GM21515 (cell line): Measurements from ENCODE around the gene SAFB2.

Source experiments
- ATAC-seq: cut with Tn5 transposase; IDR thresholded peaks from one replicate; pipeline ENCODE4 v1.9.1; 2021; ENCODE audit not compliant: unreplicated experiment

SAFB2 gene

GRCh38 chr19:5635427-5635826, 12.9 kb upstream of the SAFB2 start:
- ATAC-seq: no peak

- ATAC-seq: no peak
Observed at GRCh38 chr19:5632657-5633056, 10.1 kb upstream of the SAFB2 start.

DNA sequence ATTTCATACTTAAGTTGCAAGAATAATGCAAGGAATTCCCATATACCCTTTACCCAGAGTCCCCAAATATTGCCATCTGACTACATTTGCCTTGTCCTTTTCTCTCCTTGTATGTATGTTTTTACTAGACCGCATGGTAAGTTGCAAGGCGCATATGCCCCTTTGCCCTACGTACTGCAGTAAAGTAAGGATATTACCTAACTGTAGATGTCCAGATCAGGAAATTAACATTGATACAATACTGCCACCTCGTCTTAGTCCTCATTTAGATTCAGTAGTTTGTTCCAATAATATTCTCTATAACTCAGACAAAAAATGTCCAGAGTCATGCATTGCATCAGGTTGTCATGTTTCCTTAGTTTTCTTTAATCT, 9.7 kb upstream of the SAFB2 start:
- no peak for ATAC-seq

GRCh38 chr19:5631567-5632240, 9.1 kb upstream of the SAFB2 start:
- no peak for ATAC-seq

- ATAC-seq: no peak
Observed at GRCh38 chr19:5628919-5629481, 6.4 kb upstream of the SAFB2 start.

GRCh38 chr19:5628461-5628860, 5.9 kb upstream of the SAFB2 start:
- no peak for ATAC-seq

GRCh38 chr19:5627395-5627904, 4.9 kb upstream of the SAFB2 start:
- ATAC-seq: no peak

DNA sequence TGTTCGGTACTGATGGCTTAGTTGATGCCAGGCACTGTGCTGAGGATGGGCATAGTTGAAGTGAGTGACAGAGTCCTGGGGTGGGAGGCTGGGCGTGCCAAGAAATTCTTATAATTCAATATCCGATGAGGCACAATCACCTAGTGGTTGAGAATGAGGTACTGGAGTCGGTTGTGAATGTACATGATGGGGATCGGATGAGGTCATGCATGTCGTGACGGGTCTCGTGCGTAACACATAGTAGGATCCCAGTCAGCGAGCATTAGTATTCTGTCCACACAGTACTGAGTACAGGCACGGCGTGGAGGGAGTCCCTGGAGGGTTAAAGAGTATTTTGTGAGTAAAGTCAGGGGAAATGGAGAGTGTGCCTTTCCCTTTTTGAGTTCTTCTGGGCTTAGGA, 3.1 kb upstream of the SAFB2 start:
- ATAC-seq: no peak

- no peak for ATAC-seq
Observed at GRCh38 chr19:5624741-5625278, 2.2 kb upstream of the SAFB2 start.

DNA sequence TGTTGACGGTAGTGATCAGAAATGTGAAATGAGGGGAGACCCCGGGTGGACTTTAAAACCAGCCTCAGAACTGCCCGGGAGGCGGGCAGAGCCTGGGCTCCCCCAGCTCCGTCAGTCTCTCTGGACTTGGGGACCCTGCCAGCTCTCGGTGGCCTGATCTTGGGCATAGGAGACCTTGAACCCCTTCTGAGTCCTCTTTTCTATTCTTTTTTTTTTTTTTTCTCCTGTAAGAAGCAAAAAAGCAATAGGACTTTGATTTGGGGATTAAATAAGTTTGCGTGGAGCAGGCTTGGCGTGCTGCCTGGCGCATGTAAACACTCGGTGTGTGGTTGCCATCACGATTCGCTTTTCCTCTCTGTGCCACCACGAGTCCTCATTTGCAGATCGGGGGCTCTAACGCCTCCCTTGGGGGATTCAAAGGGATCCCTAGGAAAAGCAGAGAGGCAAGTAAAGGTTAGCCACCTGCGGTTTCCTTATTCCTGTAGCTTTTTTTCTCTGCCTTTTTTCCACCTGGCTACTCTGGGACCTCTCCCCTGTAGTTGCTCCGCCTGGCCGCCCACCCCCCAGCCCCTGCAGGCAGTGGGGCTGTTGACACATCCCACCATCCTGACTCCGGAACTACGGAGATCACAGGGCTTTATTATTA, 1.6 kb upstream of the SAFB2 start:
- ATAC-seq: no peak

DNA sequence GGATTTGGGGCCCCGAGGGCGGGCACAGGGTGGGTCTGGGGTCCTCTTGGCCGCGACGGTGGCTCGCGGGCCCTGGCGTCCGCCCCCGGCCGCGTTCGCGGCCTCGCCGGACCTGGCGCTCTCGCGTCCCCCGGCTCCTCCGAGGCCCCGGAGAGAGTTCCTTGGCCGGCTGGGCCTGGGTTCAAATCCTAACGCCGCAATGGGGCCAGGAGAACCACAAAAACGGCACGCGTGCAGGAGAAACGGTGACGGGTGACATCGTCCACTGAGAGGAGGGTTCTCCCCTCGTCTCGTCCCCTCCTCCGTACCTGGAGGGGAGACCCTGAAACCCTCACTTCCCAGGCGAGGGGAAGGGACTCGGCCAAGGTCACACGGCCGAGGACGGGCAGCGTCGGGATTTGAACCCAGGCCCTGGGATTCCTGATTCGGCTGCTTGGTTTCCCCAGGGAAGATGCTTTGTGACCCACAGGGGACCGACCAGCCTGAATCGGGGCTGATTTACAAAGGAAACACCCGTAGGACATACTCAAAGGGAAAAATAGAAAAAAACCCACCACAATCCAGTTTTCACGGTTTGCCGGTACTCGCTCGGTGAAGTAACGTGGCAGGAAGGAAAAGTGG, 931 bp upstream of the SAFB2 start:
- peak; percentile 1 for ATAC-seq

DNA sequence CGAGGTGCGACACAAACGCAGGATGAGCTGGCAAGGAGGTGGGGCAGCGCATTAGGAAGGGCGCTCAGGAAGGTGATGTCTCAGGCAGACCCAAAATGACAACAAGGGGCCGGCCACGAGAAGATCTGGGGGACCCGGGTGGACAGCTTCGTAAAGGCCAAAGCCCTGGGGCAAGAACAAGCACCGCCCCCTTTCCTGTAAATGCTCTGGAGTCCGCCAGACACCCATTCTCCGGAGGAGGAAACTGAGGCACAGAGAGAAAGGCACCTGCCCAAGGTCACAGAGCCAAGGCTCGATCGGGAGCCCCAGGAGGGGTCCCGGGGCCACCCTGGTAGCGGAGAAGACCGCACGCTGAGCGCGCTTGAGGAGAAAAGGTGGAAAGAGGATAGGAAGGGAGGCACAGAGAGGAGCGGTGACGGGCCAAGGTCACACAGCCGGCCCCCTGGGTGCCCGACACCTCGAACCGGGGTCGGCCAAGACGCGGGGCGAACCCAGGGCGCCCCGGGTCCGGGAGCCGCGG, 571 bp downstream of the SAFB2 start:
- ATAC-seq: no peak

- ATAC-seq: no peak
Observed at GRCh38 chr19:5621311-5621944, 1.1 kb downstream of the SAFB2 start.

- no peak for ATAC-seq
Observed at GRCh38 chr19:5619946-5620345, 2.6 kb downstream of the SAFB2 start.

DNA sequence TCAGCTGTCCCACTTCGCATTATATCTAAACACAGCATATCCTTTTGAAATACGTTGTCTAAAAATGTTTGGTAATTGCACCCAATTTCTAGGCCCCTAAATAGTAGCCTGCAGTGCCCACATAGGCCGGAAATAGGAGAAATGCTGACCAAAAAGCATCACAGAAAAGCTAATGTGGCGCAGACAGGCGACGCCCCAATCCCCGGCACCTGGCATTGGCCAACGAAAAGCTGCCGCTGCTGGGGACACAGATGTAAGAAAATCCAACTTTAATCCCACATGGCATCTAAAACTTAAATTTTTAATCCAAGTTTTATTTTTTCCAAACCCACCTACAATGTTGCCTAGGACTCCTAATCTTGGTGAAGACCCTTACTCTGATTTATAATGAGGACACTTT, 4.0 kb downstream of the SAFB2 start:
- no peak for ATAC-seq

DNA sequence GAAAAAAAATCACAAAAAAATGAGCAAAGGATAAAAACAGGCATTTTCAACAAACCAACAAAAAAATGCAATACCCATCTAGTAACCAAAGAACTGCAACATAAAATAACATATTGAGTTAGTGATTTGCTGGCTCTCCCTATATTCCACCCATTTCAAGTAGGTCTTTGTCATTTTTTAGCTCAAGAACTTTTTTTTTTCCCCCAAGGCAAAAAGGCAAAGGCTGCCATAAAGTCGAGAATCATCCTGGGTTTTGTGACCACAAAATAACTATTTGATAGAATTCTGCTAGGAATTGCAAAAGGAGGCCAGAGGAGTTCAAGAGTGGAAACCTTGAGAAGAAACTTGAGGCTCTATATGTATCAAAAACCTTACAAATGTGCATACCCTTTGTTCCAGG, 5.5 kb downstream of the SAFB2 start:
- no peak for ATAC-seq

DNA sequence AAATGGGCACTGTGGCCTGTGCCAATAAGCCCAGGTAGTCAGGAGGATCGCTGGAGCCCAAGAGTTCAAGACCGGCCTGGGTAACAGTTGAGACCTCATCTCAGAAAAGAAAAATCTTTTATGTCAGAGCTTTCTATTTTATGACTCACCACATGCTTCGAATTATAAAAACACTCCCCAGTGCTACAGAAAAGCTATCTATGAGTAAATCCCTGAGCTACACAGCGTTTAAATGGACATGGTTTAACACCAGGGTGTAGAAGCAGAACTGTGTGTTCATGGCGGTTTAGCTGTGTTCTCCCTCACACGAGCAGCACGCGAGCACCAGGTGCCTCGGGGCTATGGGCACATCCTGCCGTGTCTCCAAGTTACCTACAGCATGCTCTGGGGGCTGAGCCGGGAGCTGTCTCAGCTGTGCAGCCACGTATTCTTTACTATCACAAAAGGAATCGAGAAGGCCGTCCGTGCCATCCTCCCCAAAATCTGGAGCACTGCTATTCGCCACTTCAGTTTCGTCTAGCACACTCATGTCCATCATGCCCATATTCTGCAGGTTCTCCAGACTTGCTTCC, 6.7 kb downstream of the SAFB2 start:
- no peak for ATAC-seq

- no peak for ATAC-seq
Observed at GRCh38 chr19:5612891-5613865, 9.4 kb downstream of the SAFB2 start.

DNA sequence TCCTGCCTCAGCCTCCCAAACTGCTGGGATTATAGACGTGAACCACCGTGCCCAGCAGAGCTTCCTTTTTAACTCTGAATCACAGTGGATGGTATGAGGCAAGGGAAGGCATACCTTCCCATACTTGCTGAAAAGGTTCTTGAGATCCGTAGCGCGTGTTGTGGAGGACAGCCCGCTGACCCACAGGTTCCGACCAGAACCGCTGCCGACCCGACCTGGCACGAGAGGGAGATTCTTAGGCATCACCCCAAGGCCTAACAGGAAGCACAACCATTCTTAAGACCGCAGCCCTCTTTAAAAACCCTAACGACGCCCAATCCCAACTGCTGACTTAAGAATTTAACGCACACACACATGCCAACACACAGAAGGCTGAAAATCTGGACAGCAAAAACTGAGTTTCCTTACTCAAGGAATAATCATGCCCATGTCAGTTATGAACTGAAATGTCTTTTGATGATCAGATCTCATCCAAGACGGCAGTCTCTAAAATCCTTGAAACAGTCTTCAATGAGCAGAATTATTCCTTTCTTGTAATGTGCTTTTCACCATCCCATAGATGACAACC, 12.6 kb downstream of the SAFB2 start:
- no peak for ATAC-seq
